Neural progenitor cell (in vitro differentiated cells): ENCODE measurements around the gene UNC13C.

Experiments
- CTCF ChIP-seq: fragments of 200-600 bp; sonication (generic); IDR thresholded peaks from 2 replicates; pipeline ENCODE4 v1.5.1; 2017; ENCODE audit warnings: antibody characterized with exemption, mild to moderate bottlenecking
- EZH2 ChIP-seq: fragments of 200-600 bp; sonication (generic); IDR thresholded peaks from 2 replicates; pipeline ENCODE4 v1.6.1; 2017; ENCODE audit warnings: antibody characterized with exemption, mild to moderate bottlenecking, moderate library complexity
- EZH2phosphoT487 ChIP-seq: fragments of 200-600 bp; sonication (generic); IDR thresholded peaks from 2 replicates; pipeline ENCODE4 v1.6.1; 2017; ENCODE audit warnings: antibody characterized with exemption

GRCh38 chr15:54373332-54373731, 395.1 kb downstream of the UNC13C start:
- TF ChIP-seq CTCF (no peak), EZH2 (no peak), EZH2phosphoT487 (no peak)
